Trophoblast cell (in vitro differentiated cells and primary cell): ENCODE results near the gene PHYKPL.

Experiments
- DNase-seq, 2 donors: peaks; one replicate each; pipeline ENCODE4 v3.0.0-alpha.2; 2016
- H2AFZ ChIP-seq: 2 replicates; pipeline ENCODE4 v1.6.1; 2013; ENCODE audit warnings: low read length, moderate library complexity, mild to moderate bottlenecking; ENCODE audit not compliant: insufficient read depth, poor library complexity
- H2AK5ac ChIP-seq: 2 replicates; pipeline ENCODE4 v1.6.1; 2013; ENCODE audit warnings: mild to moderate bottlenecking, low read length
- H2BK120ac ChIP-seq: 2 replicates; pipeline ENCODE4 v1.6.1; 2013; ENCODE audit warnings: low read length, mild to moderate bottlenecking, moderate library complexity; ENCODE audit not compliant: insufficient read depth, poor library complexity
- H2BK12ac ChIP-seq: 2 replicates; pipeline ENCODE4 v1.6.1; 2013; ENCODE audit warnings: mild to moderate bottlenecking, low read length, moderate library complexity
- H2BK5ac ChIP-seq: 2 replicates; pipeline ENCODE4 v1.6.1; 2013; ENCODE audit warnings: low read length, low read depth, moderate library complexity, mild to moderate bottlenecking; ENCODE audit not compliant: poor library complexity
- H3K14ac ChIP-seq: 2 replicates; pipeline ENCODE4 v1.6.1; 2013; ENCODE audit warnings: mild to moderate bottlenecking, low read length
- H3K18ac ChIP-seq: 2 replicates; pipeline ENCODE4 v1.6.1; 2013; ENCODE audit warnings: mild to moderate bottlenecking, low read length
- H3K23ac ChIP-seq: 2 replicates; pipeline ENCODE4 v1.6.1; 2013; ENCODE audit warnings: low read length
- H3K27ac ChIP-seq: 2 replicates; pipeline ENCODE4 v1.5.1; 2013; ENCODE audit warnings: low read depth, mild to moderate bottlenecking, inconsistent platforms, low read length, moderate library complexity
- H3K27me3 ChIP-seq: 2 replicates; pipeline ENCODE4 v1.6.1; 2013; ENCODE audit warnings: inconsistent platforms, mild to moderate bottlenecking, low read length, moderate library complexity; ENCODE audit not compliant: insufficient read depth
- H3K36me3 ChIP-seq, 2 experiments: 1 replicate in 1 of 2; 2 replicates in 1 of 2; pipeline ENCODE4 v1.6.1; 2013; ENCODE audit warnings: low read length in 2 of 2, mild to moderate bottlenecking in 2 of 2, moderate library complexity in 1 of 2; ENCODE audit not compliant: insufficient read depth in 2 of 2, control insufficient read depth in 1 of 2
- H3K4ac ChIP-seq: 2 replicates; pipeline ENCODE4 v1.6.1; 2013; ENCODE audit warnings: low read depth, mild to moderate bottlenecking, low read length, moderate library complexity
- H3K4me1 ChIP-seq, 2 experiments: 1 replicate in 1 of 2; 2 replicates in 1 of 2; pipeline ENCODE4 v1.6.1; 2013; ENCODE audit warnings: low read length in 2 of 2, mild to moderate bottlenecking in 2 of 2, moderate library complexity in 1 of 2; ENCODE audit not compliant: insufficient read depth in 2 of 2, control insufficient read depth in 1 of 2
- H3K4me2 ChIP-seq: 2 replicates; pipeline ENCODE4 v1.6.1; 2013; ENCODE audit warnings: inconsistent platforms, mild to moderate bottlenecking, low read length, moderate library complexity
- H3K4me3 ChIP-seq: 2 replicates; pipeline ENCODE4 v1.5.1; 2013; ENCODE audit warnings: mild to moderate bottlenecking, low read depth, low read length, inconsistent platforms
- H3K79me1 ChIP-seq: one replicate; pipeline ENCODE4 v1.6.1; 2013; ENCODE audit warnings: low read length
- H3K79me2 ChIP-seq: 2 replicates; pipeline ENCODE4 v1.6.1; 2013; ENCODE audit warnings: low read length, mild to moderate bottlenecking; ENCODE audit not compliant: control insufficient read depth, insufficient read depth, poor library complexity
- H3K9ac ChIP-seq: 2 replicates; pipeline ENCODE4 v1.6.1; 2013; ENCODE audit warnings: mild to moderate bottlenecking, low read length
- H3K9me3 ChIP-seq: 2 replicates; pipeline ENCODE4 v1.6.1; 2013; ENCODE audit warnings: low read depth, mild to moderate bottlenecking, control low read depth, inconsistent platforms, low read length; ENCODE audit not compliant: insufficient read depth
- H4K12ac ChIP-seq: 2 replicates; pipeline ENCODE4 v1.6.1; 2013; ENCODE audit warnings: low read depth, mild to moderate bottlenecking, low read length, moderate library complexity
- H4K8ac ChIP-seq: 2 replicates; pipeline ENCODE4 v1.6.1; 2013; ENCODE audit warnings: low read depth, mild to moderate bottlenecking, low read length, moderate library complexity
- H4K91ac ChIP-seq: one replicate; pipeline ENCODE4 v1.6.1; 2013; ENCODE audit warnings: low read depth, mild to moderate bottlenecking, low read length, moderate library complexity
- WGBS: extraction: QIAGEN DNeasy Blood & Tissue Kit; methylation state at CpG from one replicate; pipeline ENCODE4 v1.1.7; 2013; ENCODE audit warnings: missing lambda C conversion rate; ENCODE audit not compliant: insufficient read length, insufficient coverage; ENCODE audit errors: extremely low coverage; 5-methylcytosine and 5-hydroxymethylcytosine counted together

Gene PHYKPL

DNA sequence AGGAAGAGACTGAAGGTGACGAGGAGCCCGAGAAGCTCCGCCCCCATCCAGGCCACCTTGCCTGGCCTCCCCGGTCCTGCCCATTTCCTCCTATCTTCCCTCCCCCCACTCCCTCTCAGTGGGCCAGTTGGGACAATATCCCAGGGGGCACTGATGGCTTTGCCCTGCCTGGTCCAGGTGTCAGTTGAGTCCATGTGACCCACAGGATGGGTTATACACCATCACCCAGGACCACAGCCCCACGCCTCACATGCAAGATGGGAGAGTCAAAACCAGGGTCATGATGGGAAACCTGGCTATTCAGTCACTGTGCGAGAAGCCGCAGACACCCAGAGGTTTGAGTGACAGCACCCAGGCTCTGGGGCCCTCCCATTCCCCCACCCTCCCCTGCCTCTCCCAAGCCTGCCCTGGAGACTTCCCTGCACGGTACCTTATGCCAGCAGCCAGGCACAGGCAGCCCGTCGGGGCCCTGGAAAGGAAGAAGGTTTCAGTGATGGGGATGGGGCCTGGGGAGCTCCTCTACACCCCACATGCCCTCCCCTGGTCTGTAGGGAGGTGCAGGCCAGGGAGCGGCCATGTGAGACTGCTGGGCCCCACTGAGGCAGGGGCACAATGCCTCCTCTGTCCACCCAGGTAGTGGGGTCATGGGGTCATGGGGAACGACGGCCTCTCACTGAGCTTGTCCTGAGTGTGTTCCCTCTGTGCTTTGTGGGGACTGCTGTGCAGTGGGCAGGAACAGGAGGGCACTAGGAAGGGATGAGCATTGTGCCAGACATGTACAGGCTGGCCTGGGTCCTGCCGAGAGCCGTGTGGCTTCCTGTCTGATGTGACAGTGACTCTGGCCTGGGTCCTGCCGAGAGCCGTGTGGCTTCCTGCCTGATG is 6.3 kb upstream of the PHYKPL start:
- Histone ChIP-seq H3K4me2 (no peak overlapping the region), H3K14ac (no peak overlapping the region), H4K12ac (no peak overlapping the region), H3K23ac (no peak overlapping the region), H2AK5ac (no peak overlapping the region), H3K9me3 (no peaks in the 10 kb centered on the region), H2BK12ac (no peak overlapping the region), H3K18ac (no peak overlapping the region), H3K27ac (no peak overlapping the region), H3K79me2 (no peaks in the 10 kb centered on the region), H3K4ac (no peak overlapping the region), H2BK120ac (no peak overlapping the region), H3K36me3 (no peaks in the 10 kb centered on the region), H3K27me3 (no peaks in the 10 kb centered on the region), H4K8ac (no peak overlapping the region), H2AFZ (no peak overlapping the region), H3K4me3 (no peak overlapping the region), H3K79me1 (no peaks in the 10 kb centered on the region), H2BK5ac (no peak overlapping the region), H3K9ac (no peak overlapping the region), H3K4me1 (no peaks in the 10 kb centered on the region), H4K91ac (no peak overlapping the region)
- DNase-seq, result no peak
- WGBS, result no CpG with 5 or more reads among the region's 17 CpGs

DNA sequence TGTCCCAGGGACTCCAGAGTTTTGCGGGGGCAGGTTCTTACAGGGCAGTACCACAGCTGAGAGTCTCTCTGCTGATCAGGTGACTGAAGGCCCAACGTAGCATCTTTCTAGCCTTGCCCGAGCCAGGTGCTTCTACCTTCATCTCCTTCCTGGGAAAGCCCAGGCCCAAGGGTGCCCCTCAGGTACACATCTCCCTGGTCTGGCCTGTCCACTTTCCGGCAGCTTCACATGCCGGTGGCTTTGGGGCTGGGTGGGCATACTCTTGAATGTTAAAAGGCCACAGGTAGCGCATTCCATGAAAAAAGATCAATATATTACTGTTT is 5.7 kb upstream of the PHYKPL start:
- H3K4ac ChIP-seq, result no peak overlapping the region
- H3K14ac ChIP-seq, result no peak overlapping the region
- H4K91ac ChIP-seq, result no peak overlapping the region
- H2BK120ac ChIP-seq, result no peak overlapping the region
- H3K4me1 ChIP-seq, result no peaks in the 10 kb centered on the region
- no peak overlapping the region for H3K9ac ChIP-seq
- no peak for DNase-seq
- no peak overlapping the region for H4K8ac ChIP-seq
- H2BK5ac ChIP-seq, result no peak overlapping the region
- H3K23ac ChIP-seq, result no peak overlapping the region
- no peak overlapping the region for H2BK12ac ChIP-seq
- H3K27me3 ChIP-seq, result no peaks in the 10 kb centered on the region
- H3K18ac ChIP-seq, result no peak overlapping the region
- no peak overlapping the region for H2AK5ac ChIP-seq
- H3K36me3 ChIP-seq, result no peaks in the 10 kb centered on the region
- no peak overlapping the region for H3K4me3 ChIP-seq
- H2AFZ ChIP-seq, result no peak overlapping the region
- no peak overlapping the region for H4K12ac ChIP-seq
- no peaks in the 10 kb centered on the region for H3K79me2 ChIP-seq
- WGBS, result no CpG with 5 or more reads among the region's 6 CpGs
- no peak overlapping the region for H3K4me2 ChIP-seq
- no peaks in the 10 kb centered on the region for H3K79me1 ChIP-seq
- no peaks in the 10 kb centered on the region for H3K9me3 ChIP-seq
- H3K27ac ChIP-seq, result no peak overlapping the region

DNA sequence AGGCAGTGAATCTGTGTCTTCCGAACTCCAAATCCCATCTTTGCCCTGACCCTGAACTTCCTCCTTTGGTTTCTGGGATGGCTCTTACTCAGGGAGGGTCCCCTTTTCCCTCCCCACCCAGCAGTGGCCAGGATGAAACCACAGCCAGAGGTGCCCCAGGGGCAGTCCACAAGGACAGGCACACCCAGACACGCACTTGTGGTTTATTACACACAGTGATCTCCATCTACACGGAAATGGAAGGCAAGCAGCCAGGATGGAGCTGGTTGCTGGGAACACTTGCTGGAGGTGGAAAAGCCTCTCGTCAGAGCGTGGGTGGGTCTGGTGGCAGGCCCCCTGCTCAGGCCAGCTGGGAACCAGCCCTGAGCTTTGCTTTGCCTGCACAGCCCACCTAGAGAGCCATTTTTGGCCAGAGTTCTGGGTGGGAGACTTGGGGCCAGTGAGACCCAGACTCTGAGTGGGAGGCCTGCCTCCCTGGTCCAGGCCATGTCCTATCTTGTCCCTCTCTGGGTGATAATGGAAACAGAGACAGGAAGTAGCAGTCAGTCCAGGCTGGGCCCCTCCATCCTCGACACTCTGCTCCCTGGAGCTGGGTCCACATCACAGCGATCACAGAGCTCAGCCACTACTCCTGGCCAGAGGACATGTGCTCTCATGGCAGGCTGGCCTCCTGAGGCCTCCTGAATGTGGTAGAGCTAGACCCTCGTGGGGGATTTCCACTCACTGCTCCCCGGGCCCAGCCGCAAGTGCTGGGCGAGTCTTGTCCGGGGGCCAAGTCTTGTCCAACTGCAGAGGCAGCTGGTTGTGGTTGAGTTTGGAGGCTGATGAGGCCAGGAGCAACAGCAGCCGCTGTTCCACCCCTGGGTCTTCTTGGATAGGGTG is 5.1 kb upstream of the PHYKPL start:
- no peak overlapping the region for H3K9ac ChIP-seq
- no CpG with 5 or more reads among the region's 13 CpGs for WGBS
- H2BK12ac ChIP-seq, result no peak overlapping the region
- H3K14ac ChIP-seq, result no peak overlapping the region
- H3K27ac ChIP-seq, result no peak overlapping the region
- H3K4me2 ChIP-seq, result no peak overlapping the region
- H4K8ac ChIP-seq, result no peak overlapping the region
- H2BK120ac ChIP-seq, result no peak overlapping the region
- H3K79me1 ChIP-seq, result no peaks in the 10 kb centered on the region
- H3K4ac ChIP-seq, result no peak overlapping the region
- no peaks in the 10 kb centered on the region for H3K36me3 ChIP-seq
- peaks cover 0 to 2% of the 10 kb centered on the region in 2 experiments for H3K4me1 ChIP-seq
- H3K4me3 ChIP-seq, result no peak overlapping the region
- H3K79me2 ChIP-seq, result no peaks in the 10 kb centered on the region
- H3K9me3 ChIP-seq, result no peaks in the 10 kb centered on the region
- no peak overlapping the region for H2AK5ac ChIP-seq
- DNase-seq, result no peak
- H3K18ac ChIP-seq, result no peak overlapping the region
- no peak overlapping the region for H3K23ac ChIP-seq
- H3K27me3 ChIP-seq, result no peaks in the 10 kb centered on the region
- H2BK5ac ChIP-seq, result no peak overlapping the region
- no peak overlapping the region for H4K91ac ChIP-seq
- H4K12ac ChIP-seq, result no peak overlapping the region
- H2AFZ ChIP-seq, result no peak overlapping the region

DNA sequence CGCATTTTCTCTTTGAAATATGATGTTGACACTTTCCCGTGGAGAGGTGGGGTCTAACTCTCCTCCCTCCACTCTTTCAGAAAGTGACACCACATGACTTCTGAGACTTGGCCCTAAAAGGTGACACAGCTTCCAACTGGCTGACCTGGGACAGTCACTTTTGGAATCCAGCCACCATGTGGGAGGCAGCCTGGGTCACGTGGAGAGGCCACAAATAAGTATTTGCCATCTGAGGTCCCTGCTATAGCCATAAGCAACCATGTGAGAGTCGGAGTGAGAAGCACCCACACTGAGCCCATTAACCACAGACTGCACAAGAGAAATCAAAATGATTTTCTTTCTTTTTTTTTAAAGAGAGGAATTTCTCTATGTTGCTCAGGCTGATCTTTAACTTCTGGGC is 4.1 kb upstream of the PHYKPL start:
- Histone ChIP-seq H3K27me3 (no peaks in the 10 kb centered on the region), H3K4me3 (no peak overlapping the region), H3K23ac (no peak overlapping the region), H3K27ac (no peak overlapping the region), H3K9me3 (no peaks in the 10 kb centered on the region), H3K79me1 (peaks cover 9% of the 10 kb centered on the region), H4K91ac (no peak overlapping the region), H2BK12ac (no peak overlapping the region), H3K18ac (no peak overlapping the region), H3K4me1 (peaks cover 2 to 4% of the 10 kb centered on the region in 2 experiments), H2AFZ (no peak overlapping the region), H2BK120ac (no peak overlapping the region), H2AK5ac (no peak overlapping the region), H3K14ac (no peak overlapping the region), H3K4me2 (no peak overlapping the region), H3K9ac (no peak overlapping the region), H3K36me3 (no peaks in the 10 kb centered on the region), H3K4ac (no peak overlapping the region), H3K79me2 (peaks cover 8% of the 10 kb centered on the region), H4K8ac (no peak overlapping the region), H4K12ac (no peak overlapping the region), H2BK5ac (no peak overlapping the region)
- no peak for DNase-seq
- no CpG with 5 or more reads among the region's 4 CpGs for WGBS
